Erythroblast (primary cell): ENCODE data around the gene RPF1.

Experiments
- GATA1 ChIP-seq: IDR thresholded peaks from 2 replicates; pipeline ENCODE4 v1.6.1; 2011; ENCODE audit warnings: low read depth, mild to moderate bottlenecking, control low read depth, low read length, moderate library complexity
- POLR2A ChIP-seq: IDR thresholded peaks from 2 replicates; pipeline ENCODE4 v1.6.1; 2011; ENCODE audit warnings: mild to moderate bottlenecking, low read length

GRCh38 chr1:84481317-84481716, 2.3 kb downstream of the RPF1 start:
- no peak for TF ChIP-seq POLR2A
- no peak for TF ChIP-seq GATA1
